ENCODE results near the gene S100A12. TPM values are rescaled to one million over a fixed set of nuclear protein-coding genes. Genes with fewer than 3 reads are reported as not detected.

Gene S100A12
- total RNA-seq, 4 donors from 2014 or later = not detected

GRCh38 chr1:153380711-153381110 lies 5.3 kb upstream of the S100A12 start:
- H3K4me1 ChIP-seq = no peaks in the 10 kb centered on the region
- DNase-seq = no peak
- H3K36me3 ChIP-seq = no peaks in the 10 kb centered on the region
- TF ChIP-seq POLR2AphosphoS5 (IDR thresholded peaks at IDR 0.05) (no peak), CTCF (IDR thresholded peaks at IDR 0.05) (no peak), EP300 (IDR thresholded peaks at IDR 0.05; ENCODE audit: low read depth) (no peak), POLR2A (IDR thresholded peaks at IDR 0.05) (no peak)
- no peaks in the 10 kb centered on the region for H3K9me3 ChIP-seq
- intact Hi-C loops (cut with DNase I; ENCODE audit: low total_unique reads) = no loop called here
- H3K4me3 ChIP-seq = no peak overlapping the region
- H3K27me3 ChIP-seq = no peaks in the 10 kb centered on the region
- H3K27ac ChIP-seq = no peak overlapping the region
- WGBS, 2 donors (ENCODE audit: low coverage in 1 of 2) = 94 to 98% methylated on average over 18 to 23 of the region's 23 CpGs
- in situ Hi-C loops (cut with MboI; ENCODE audit: low pct_ligation_motif_present in 1 of 4, low pct_unique_long_range_greater_than_20kb in 1 of 4, low sequenced_read_pairs in 3 of 4) = no loop called here

GRCh38 chr1:153379591-153379990 lies 4.2 kb upstream of the S100A12 start:
- no peaks in the 10 kb centered on the region for H3K36me3 ChIP-seq
- H3K4me3 ChIP-seq = no peak overlapping the region
- DNase-seq = no peak
- no peaks in the 10 kb centered on the region for H3K9me3 ChIP-seq
- in situ Hi-C loops (cut with MboI; ENCODE audit: low pct_ligation_motif_present in 1 of 4, low pct_unique_long_range_greater_than_20kb in 1 of 4, low sequenced_read_pairs in 3 of 4) (no loop called here), intact Hi-C loops (cut with DNase I; ENCODE audit: low total_unique reads) (no loop called here)
- no peaks in the 10 kb centered on the region for H3K4me1 ChIP-seq
- WGBS, 2 donors (ENCODE audit: low coverage in 1 of 2) = 86 to 100% methylated on average over 2 to 10 of the region's 10 CpGs
- H3K27ac ChIP-seq = no peak overlapping the region
- TF ChIP-seq CTCF (IDR thresholded peaks at IDR 0.05) (no peak), POLR2A (IDR thresholded peaks at IDR 0.05) (no peak), POLR2AphosphoS5 (IDR thresholded peaks at IDR 0.05) (no peak), EP300 (IDR thresholded peaks at IDR 0.05; ENCODE audit: low read depth) (no peak)
- H3K27me3 ChIP-seq = no peaks in the 10 kb centered on the region

- no peak overlapping the region for H3K4me3 ChIP-seq
These were observed 1.4 kb downstream of the S100A12 start for GRCh38 chr1:153374071-153374470.

GRCh38 chr1:153372571-153372970 lies 2.9 kb downstream of the S100A12 start:
- TF ChIP-seq POLR2A (IDR thresholded peaks at IDR 0.05) = no peak
- TF ChIP-seq EP300 (IDR thresholded peaks at IDR 0.05; ENCODE audit: low read depth) = no peak
- no peak for TF ChIP-seq POLR2AphosphoS5 (IDR thresholded peaks at IDR 0.05)
- TF ChIP-seq CTCF (IDR thresholded peaks at IDR 0.05) = no peak
- Histone ChIP-seq H3K9me3 (no peaks in the 10 kb centered on the region), H3K4me3 (no peak overlapping the region), H3K27me3 (no peaks in the 10 kb centered on the region), H3K4me1 (no peaks in the 10 kb centered on the region), H3K27ac (no peak overlapping the region), H3K36me3 (no peaks in the 10 kb centered on the region)
- DNase-seq = no peak
- WGBS, 2 donors (ENCODE audit: low coverage in 1 of 2) = 84 to 90% methylated on average over 2 of the region's 2 CpGs
- intact Hi-C loops (cut with DNase I; ENCODE audit: low total_unique reads) = no loop called here
- in situ Hi-C loops (cut with MboI; ENCODE audit: low pct_ligation_motif_present in 1 of 4, low pct_unique_long_range_greater_than_20kb in 1 of 4, low sequenced_read_pairs in 3 of 4) = loop anchor here in 1 of 4 donors (25.0 kb wide), 1 partner anchor 215 kb away; no protein-coding TSS in a partner anchor

More at GRCh38 chr1:153374071-153374470, 1.4 kb downstream of the S100A12 start:
- no peak for TF ChIP-seq POLR2A (IDR thresholded peaks at IDR 0.05)
- TF ChIP-seq POLR2AphosphoS5 (IDR thresholded peaks at IDR 0.05) = no peak
- TF ChIP-seq CTCF (IDR thresholded peaks at IDR 0.05) = no peak
- TF ChIP-seq EP300 (IDR thresholded peaks at IDR 0.05; ENCODE audit: low read depth) = no peak
- Histone ChIP-seq H3K27ac (no peak overlapping the region), H3K36me3 (no peaks in the 10 kb centered on the region), H3K9me3 (no peaks in the 10 kb centered on the region), H3K27me3 (no peaks in the 10 kb centered on the region), H3K4me1 (no peaks in the 10 kb centered on the region)
- DNase-seq = no peak
- in situ Hi-C loops (cut with MboI; ENCODE audit: low pct_ligation_motif_present in 1 of 4, low pct_unique_long_range_greater_than_20kb in 1 of 4, low sequenced_read_pairs in 3 of 4) = loop anchor here in 1 of 4 donors (25.0 kb wide), 1 partner anchor 213 kb away; no protein-coding TSS in a partner anchor
- intact Hi-C loops (cut with DNase I; ENCODE audit: low total_unique reads) = no loop called here
- 60 to 66% methylated on average over 1 to 2 of the region's 2 CpGs for WGBS, 2 donors (ENCODE audit: low coverage in 1 of 2)
